NCI-H2227 (cell line): ENCODE measurements around the gene MVB12B.
"Not testable (repeated sequence)": the region's sequence is repeated elsewhere in the genome, so short reads cannot be mapped to it uniquely, and the experiment has no call there.

Experiments used
- DNase-seq: peaks from one replicate; lab custom pipeline; 2025; ENCODE audit not compliant: unreplicated experiment; lab: John Stamatoyannopoulos, UW

MVB12B gene

GRCh38 chr9:126551812-126552211 is 225.2 kb downstream of the MVB12B start:
- no peak for DNase-seq

GRCh38 chr9:126554292-126554691 is 227.7 kb downstream of the MVB12B start:
- no peak for DNase-seq

- DNase-seq, result not testable (repeated sequence)
These were observed 228.8 kb downstream of the MVB12B start for GRCh38 chr9:126555421-126555820.
